Suppressor macrophage treated with lipopolysaccharide for 1 hour (primary cell): ENCODE data around the gene RXRA.
A peak's percentile ranks its signal among the peaks of the same experiment; 100 is the strongest.

Source experiments
- DNase-seq, 3 donors: peaks; one replicate each; pipeline ENCODE4 v3.0.0-alpha.2; 2020 to 2022

RXRA gene

DNA sequence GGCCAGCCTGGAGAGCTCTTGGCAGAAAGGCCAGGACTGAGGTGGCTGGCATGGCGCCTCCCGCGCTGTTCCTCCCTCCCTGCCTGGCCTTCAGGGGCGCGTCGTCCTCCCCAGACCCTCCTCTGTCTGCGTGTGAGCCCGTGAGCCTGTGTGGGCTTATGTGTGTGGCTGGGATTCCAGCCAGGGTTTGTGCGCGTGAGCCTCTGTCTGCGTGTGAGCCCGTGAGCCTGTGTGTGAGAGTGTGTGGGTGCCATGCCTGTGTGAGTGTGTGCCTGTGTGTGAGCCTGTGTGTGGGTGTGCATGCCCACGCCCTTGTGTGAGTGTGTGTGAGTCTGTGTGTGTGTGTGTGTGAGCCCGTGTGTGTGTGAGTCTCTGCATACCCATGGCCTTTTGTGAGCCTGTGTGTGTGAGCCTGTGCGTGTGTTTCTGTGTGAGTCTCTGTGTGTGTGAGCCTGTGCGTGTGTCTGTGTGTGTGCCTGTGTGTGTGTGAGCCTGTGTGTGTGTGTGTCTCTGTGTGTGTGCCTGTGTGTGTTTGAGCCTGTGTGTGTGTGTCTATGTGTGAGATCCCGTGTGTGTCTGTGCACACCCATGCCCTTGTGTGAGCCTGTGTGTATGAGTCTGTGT, 13.0 kb downstream of the RXRA start:
- DNase-seq: no peak

DNA sequence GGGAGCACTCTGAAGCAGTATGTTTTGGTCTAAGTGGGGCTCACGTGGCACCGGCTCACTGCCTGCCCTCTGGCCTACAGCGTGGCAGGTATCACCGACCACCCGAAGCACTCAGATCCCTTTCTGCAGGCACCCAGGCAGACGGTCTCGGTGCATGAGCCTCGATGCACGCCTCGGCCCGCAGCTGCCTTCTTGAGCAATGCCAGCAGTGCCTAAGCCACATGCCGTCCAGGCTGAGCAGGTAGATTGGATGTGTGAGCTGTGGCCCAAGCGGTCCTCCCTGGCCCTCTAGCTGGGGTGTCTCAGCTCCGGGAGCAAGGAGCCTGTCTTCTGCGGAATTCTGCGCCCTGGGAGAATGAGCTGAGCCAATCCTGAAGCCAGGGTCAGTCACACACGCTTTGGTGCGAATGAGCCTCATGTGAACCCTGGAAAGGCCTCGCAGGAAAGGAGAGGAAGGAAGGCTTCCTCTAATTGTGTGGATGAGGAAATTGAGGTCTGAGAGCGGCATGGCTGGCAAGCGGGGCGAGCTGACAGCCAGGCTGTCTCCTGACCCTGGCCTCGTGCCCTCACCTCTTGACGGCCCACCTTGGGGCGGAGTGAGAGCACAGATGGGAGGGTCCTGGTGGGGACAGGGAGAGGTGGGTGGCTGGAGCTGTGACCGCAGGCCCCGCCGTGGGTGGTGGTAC, 14.4 kb downstream of the RXRA start:
- DNase-seq: peak; percentile 85 to 87 (median 85)

DNA sequence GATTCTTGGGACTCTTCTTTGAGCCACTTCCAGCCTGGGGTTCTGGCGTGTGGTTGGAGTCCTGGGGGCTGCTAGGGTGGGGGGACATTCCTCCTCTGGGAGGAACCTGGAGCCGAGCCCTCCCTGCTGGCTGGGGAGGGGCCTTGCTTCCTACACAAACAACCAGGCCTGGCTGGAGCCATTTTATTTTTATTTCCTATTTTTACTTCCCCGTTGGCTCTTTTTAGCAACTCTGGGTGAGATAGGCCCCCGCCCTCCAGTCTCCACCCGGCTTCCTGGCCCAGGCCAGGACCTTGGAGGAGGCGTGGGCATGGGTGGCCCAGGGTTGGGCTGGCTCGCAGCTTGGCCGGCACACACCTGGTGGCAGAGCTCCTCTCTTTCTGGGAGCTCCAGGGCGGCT, 15.1 kb downstream of the RXRA start:
- DNase-seq: peak; percentile 75 to 76 (median 75)

DNA sequence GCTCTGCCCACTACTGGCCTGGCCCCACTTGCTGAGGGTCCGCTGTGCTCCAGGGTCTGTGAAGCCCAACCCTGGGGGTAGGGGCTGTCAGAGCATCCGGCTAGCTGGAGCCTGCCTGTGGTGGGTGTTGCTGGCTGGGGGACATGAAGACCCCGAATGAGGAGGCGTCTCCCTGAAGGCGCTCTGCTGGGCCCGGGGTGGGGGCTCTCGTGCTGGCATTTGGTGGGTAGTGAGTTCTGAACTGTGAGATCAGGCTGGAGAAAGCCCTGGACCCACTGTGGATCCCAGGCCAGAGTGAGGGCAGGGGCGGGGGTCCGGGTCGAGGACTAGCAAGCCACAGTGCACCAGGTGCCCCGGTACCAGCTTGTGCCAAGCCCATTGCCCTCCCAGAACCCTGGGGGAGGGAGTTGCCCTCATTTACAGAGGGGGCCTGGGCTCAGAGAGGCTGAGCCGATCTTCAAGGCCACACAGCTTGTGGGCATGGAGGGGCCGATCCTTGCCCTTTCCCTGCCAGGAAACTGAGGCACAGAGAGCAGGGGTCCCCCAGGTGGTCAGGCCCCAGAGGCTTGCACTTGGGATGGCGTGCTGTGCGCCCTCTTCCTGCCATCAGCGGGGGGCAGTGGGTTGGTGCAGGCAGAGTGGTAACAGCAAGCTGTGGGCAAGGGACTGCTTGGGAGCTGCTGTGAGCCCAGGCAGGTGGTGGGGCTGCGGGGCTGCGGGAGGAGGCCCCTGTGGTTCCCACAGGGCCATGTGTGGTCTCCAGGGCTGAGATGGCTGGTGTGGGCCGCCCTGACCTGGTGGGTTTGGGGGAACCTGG, 15.9 kb downstream of the RXRA start:
- DNase-seq: no peak

DNA sequence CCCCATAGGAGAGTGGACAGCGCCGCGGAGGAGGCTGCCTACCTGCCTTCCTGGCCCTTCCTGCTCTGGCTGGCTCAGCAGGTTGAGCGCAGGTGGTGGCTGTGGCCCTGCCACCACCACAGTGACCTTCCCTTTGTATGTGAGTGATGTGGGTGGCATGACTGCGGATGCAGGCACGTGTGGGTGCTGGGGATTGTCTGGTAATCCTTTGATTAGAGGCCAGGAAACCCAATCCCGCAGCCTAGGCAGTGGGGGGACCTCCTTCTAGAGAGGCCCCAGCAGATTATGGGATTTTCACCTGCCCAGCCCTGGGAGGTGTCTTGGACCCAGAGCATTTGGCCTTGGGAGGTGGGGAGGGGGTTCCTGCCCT, 16.5 kb downstream of the RXRA start:
- no peak for DNase-seq

DNA sequence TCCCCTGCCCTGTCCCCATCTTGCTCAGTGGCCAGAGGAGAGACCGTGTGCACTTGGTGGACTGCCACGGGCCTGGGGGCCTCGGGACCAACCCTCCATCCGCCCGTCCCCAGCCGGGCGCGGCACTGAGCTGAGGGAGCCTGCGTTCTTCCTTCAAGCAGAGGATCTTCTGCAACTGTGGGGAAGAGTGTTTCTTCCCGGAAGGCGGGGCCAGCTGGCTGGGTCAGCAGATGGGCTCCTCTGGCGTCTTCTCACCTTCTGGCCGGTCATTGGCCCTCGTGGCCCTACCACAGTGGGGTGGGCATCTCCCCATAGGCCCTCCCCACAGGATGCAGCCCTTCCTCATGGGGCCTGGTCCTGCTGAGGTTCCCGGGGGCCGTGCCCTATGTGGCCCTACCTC, 17.4 kb downstream of the RXRA start:
- DNase-seq: peak; percentile 55 to 74 (median 57)

DNA sequence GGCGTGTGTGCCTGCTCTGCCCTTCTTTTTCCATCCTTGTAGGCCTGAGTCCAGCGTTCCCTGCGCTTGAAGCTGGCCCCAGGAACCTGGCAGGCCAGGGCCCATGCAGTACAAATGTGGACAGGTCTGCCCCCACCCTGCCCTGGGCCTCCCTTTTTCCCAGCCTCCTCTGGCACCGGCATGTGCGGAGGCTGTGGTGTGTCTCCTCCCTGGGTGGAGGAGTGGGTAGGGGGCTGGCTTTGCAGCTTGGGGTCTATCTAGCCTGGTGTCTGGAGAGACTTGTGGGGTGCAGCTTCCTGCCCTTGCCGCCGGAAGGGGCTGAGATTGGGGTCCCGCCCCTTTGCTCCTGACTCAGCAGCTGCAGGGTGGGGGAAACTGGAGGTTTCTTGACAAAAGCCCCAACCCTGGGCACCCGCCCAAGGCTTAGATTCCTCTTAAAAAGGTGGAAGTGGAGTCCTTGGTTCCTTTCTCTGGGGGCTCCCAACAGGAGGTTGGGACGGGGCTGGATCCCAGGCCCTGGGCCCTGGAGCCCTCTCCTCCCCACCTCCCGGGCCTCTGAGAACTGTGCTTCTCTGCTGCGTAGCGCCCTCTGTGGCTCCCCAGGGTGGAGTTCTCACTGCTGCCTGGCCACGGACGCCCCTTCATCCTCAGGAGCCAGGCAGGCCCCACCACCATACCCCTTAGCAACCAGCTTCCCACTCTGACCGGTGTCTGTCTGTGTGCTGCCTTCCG, 18.0 kb downstream of the RXRA start:
- peak; percentile 76 to 90 (median 86) for DNase-seq

DNA sequence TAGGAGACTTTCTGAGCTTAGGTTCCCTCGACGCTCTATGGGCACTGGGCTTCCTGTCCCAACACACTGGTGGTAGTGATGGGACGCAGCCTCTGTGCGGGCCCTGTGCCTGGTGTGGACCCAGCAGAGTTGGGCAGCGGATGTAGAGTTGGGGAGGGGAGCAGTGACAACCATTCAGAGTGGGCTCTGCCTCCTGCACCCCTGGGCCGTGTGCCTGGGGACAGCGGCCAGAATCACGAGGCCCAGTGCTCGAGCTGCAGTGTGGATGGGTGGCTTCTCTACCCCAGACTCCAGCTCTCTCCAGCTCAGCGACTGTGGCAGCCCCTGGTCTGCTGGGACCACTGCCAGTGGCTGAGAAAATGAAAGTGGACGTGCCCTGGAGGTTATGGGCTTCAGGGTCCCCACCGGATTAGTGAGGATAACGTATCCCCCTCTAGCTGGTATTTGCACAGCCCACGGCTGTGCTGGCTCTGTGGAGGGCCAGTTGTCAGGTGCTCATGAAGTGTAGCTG, 18.6 kb downstream of the RXRA start:
- DNase-seq: no peak

DNA sequence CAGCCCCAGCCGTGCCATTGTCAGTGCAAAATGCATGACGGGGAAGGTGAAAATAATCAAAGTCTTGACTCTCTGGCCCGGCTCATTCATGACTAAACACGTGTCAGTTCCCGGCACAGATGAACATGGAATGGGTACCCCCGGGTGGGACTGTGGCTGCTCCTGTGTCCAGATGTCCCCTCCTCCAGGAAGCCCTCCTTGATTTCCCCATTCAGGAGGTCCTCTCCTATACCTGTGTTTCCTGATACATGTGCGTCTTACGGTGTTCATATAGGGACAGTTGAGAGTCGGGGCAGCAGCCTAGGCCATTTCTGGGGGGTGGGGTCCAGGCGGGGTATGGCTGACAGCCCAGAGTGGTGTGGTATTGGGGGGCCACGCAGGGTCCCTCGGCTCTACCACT, 19.5 kb downstream of the RXRA start:
- no peak for DNase-seq

DNA sequence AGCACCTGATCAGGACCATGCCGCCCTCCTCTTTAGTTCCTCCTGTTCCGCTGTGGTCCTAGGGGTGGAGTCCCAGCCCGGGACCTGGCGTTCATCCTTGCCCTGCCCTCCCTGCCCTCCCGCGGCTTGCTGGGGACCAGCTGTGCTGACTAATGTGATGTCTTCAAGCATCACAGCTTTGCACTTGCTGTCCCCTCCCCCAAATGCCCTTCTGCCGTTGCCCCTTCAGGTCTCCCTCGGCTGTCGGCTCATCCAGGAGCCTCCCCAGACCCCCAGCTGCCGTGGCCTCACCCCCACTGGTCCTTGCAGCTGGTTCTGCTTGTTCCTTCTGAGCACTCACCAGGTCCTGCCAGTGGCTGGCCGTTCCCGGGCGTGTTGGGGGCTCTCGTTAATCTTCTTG, 19.9 kb downstream of the RXRA start:
- DNase-seq: peak in 1 of 3 donors; percentile 35

DNA sequence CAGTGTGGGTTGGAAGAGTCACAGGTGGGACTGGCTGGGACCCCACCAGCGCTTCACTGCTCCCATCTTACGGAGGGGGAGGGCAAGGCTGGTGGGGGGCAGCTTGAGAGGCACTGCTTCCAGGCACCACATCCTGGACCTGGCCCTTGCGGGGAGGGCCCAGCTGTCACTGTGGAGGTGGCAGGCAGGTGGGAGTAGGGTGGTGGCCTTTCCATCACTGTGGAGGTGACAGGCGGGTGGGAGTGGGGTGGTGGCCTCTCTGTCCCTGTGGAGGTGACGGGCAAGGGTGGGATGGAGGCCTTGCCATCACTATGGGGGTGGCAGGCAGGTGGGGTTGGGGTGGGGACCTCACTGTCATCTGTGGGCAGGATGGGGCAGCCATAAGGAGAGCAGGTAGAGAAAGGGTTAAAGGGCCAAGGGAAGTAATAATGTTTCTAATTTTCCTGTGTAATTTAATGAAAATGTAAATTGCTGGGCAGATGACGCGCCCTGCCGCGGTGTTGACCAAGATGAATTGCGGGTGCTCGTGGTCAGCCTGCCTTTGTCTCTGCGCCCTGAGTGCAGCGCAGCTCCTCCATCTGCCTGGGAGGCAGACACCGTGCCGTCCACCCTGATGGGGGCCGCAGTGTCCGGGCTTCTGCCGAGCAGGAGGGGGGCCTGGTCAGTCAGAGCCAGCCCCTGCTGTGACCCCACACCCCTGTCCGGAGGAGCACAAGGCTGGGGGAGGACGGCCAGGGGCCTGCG, 20.8 kb downstream of the RXRA start:
- no peak for DNase-seq

DNA sequence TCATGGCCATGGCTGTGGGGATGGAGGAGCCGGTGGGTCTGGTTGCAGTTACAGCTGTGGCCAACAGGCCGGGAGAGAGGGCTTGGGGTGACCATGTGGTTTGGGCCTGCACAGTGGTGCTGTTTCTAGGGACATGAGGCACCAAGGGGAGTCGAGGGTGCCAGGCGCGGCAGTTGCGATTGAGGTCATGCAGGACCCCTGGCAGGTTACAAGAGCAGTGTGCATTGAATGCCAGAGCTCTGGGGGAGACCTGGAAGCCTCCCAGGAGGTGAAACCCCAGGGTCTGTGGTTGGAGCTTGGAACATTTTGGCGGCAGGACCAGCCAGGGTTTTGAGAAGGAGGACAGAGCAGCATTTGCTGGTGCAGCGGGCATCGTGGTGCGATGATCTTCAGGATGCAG, 21.7 kb downstream of the RXRA start:
- no peak for DNase-seq

DNA sequence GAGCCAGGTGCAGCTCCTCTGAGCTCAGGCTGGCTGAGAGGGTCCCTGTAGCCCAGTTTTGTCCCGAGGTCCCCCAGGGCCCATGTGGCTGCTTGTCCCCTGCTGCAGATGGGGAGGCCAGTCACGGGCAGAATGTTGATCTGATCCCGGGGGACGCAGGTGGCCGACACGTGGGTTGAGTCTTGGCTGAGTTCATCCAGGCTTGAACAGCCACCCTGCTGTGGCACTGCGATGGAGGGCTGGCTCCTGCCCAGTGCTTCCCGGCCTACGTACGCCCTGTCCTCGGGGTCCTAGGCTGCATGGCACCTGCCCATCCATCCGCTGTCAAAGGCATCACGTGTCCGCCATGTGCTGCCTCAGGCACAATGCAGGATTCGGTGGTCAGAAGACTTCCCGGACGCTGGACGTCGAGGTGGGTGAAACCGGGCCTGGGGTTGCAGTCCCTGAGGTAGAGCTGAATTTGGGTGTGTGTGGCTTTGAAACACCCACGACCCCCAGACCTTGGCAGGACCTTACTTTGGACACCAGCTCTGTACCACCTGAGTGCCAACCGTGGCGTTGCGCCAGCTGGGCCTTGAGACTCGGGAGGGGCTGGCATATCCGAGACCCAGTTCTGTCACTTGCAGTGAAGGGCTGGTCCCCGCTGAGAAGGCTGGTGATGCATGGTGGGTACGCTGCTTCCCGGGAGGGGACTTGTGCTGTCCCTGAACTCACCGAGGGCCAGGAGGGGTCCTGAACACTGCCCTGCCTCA, 22.3 kb downstream of the RXRA start:
- no peak for DNase-seq

DNA sequence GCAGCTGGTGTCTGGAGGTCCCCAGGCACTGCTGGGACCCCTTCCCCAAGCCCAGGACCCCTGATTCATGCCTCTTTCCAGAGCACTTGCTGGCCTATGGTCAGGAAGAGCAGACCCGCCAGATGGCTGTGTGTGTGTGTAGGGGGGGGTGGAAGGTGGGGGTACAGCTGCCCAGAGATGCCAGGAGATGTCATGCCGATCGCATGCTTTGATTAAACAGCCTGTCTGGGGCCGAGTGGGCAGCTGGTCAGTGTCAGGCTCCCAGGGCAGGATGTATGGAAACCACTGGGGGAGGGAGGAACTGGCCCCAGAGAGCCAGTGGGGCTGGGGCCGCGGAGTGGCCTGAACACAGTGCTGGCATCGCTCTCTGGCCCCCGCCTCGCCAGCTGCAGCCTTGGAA, 23.7 kb downstream of the RXRA start:
- DNase-seq: no peak

DNA sequence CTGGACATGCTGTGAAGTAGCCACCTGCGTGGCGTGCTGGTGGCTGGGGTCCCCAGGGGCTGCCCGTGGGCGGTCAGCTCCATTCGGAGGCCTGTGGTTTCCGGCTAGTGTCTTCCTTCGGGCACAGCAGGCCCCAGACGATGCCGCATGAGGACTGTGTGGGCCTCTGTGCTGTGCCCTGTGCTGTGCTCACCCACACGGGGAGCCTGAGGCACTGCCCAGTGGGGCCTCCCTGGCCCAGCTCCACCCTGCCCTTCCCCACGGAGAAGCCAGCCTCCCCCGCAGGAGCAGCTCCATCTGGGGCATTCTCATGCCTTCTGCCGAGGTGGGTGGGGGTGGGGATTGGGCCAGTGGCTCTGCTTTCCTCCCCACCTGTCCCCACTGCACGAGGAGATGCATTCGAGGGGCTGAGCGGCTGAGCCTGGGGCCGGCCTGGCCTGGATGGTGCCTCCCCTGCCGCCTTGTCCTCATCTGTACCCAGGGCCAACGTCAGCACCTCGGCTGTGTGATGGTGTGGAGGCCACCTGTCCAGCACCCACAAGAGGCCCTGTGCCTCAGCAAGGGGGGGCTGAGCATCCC, 24.2 kb downstream of the RXRA start:
- no peak for DNase-seq

DNA sequence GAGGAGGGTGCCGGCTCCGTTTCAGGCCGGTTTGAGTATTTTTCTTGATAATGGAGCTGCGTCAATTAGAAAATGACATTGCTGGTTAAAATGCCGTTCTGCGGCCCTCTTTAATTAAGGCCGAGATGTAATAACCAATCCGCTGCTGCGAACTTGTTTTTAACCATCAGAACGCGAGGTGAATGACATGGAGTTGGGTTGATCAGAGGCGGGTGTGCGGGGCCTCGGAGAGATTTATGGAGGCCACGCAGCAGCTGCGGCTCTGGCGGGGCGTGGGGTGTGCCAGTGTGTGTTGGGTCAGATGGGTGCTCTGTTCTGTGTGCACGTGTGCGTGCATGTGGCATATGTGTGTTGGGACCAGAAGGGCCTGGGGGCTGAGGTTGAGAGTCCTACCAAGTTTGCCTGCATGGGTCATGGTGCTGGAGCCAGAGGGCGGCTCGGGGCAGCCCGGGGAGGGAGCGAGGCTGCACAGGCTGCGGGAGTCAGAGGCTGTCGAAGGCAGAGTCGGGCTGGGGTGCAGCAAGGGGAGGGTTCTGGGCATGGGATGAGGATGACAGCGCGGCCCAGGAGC, 25.4 kb downstream of the RXRA start:
- no peak for DNase-seq

DNA sequence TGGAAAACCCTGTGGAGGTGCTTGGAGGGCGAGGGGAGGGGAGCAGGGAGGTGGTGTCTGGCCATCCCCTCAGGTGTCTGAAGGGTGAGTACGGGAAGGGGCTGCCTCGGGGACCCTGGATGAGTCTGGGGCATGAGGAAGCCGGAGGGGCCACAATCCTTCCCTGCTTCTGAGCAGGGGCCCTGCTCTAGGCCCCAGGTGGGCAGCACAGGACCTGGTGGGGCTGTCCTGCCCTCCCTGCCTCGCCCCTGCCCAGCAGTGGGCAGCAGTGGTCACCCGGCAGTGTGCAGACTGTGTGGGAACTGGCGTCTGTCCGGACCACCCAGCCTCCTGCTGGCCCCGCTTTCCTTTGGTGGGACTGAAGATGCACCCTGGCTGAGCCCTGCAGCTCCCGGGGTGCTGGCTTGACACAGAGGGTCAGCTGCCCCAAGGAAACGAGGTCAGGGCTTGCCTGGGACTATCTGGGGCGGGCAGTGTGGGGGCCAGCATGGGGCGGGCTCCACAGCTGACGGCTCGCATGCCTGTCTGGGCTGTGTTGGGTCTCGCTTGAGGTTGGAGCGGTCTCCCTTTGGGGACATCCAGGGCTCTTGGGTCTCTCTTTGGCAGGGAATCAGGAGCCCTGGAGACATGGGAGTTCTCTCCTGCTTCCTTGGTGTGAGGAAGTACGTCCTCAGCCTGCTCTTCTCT, 26.1 kb downstream of the RXRA start:
- DNase-seq: no peak

DNA sequence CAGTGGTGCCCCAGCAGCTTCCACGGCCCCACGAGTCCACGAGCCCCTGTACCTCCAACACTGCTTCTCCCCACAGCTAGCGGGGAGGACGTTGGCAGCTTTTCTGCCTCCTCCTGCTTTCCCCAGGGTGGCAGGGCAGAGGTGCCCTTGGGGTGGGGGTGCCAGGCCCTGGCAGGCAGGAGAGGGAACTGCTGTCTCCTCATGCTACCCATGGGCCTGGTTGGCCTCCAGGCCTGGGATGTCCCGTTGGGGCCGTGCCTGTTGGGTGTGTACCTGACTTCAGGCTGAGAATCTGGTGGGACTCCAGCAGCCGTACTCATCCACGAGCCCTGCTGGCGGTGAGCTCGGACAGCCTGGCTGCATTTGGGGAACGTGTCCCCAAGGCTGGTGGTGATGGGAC, 27.3 kb downstream of the RXRA start:
- no peak for DNase-seq

DNA sequence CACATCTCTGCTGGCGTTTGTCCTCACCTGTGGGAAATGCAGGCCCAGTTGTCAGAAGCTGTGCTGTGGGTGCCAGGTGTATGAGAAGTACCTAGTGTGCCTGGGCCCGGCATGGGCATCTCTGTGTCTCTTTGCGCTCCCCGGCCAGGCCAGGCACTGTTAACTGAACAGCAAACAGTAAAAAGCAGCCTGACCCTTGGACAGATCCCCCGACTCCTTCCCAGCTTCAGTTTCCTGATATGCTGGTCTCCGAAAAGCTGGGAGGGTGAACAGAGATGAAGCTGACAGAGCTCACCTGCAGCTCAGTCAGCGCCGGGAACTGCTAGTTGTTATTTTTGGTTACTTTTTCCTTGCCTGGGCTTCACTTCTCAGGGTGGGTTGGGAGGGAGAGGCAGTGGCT, 28.9 kb downstream of the RXRA start:
- no peak for DNase-seq

DNA sequence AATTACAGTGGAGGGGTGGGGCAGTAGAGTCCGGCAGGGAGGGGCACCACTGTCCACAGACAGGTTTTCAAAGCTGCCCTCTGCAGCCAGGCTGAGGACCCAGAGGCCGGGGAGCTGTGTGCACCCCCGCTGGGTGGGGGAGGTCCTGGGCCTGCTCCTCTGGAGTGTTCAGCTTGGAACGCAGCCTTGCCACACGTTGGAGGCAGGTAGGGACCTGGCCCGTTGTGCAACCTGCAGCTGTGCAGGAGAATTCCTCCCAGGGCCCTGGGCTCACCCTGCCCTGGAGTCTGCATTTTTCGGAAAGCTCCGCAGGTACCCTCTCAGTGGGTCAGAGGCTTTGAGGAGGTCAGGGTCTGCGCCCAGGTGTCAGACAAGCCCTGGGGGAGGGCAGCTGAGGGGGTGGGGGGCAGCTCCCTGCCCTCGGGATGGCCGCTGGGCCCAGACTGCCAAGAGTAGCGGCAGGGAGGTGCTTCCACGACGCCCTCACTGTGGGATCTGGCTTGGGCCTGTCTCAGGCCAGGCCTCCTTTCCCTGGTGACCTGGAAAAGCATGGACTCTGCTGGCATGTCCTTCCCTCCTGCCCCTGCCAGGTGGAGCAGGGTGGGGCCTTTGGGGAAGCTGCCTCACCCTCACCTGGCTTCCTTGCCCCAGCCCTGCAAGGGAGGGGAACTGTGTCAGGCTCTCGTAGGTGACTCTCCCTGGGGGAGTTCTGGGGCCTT, 29.5 kb downstream of the RXRA start:
- DNase-seq: no peak
